Liver (tissue), 9 donors: ENCODE measurements around the gene ASPDH. TPM values are rescaled to one million over a fixed set of nuclear protein-coding genes. Genes with fewer than 3 reads are reported as not detected.

Source experiments
- DNase-seq: peaks from one replicate; pipeline ENCODE4 v3.0.0-alpha.2; 2017; ENCODE audit warnings: low spot score
- H3K27ac ChIP-seq, 2 donors: one replicate each; pipeline ENCODE4 v1.7.0; 2013; ENCODE audit warnings: inconsistent platforms in 2 of 2, low read length in 2 of 2, control low read depth in 1 of 2, low read depth in 1 of 2, mild to moderate bottlenecking in 1 of 2
- H3K27me3 ChIP-seq, 4 donors: one replicate each; pipeline versions ENCODE4 v1.6.1 to v1.7.0; 2013; ENCODE audit warnings: low read length in 3 of 4, inconsistent platforms in 1 of 4, mild to moderate bottlenecking in 1 of 4, moderate library complexity in 1 of 4; ENCODE audit not compliant: control insufficient read depth in 4 of 4, insufficient read depth in 4 of 4
- H3K36me3 ChIP-seq, 4 donors: one replicate each; pipeline versions ENCODE4 v1.6.1 to v1.7.0; 2013; ENCODE audit warnings: low read length in 3 of 4, mild to moderate bottlenecking in 3 of 4, low read depth in 1 of 4, moderate library complexity in 1 of 4; ENCODE audit not compliant: control insufficient read depth in 4 of 4, insufficient read depth in 3 of 4
- H3K4me1 ChIP-seq, 4 donors: one replicate each; pipeline versions ENCODE4 v1.6.1 to v1.7.0; 2013; ENCODE audit warnings: low read length in 3 of 4, mild to moderate bottlenecking in 3 of 4, moderate library complexity in 1 of 4; ENCODE audit not compliant: control insufficient read depth in 4 of 4, insufficient read depth in 4 of 4
- H3K4me3 ChIP-seq, 3 donors: one replicate each; pipeline versions ENCODE4 v1.6.1 to v1.7.0; 2013; ENCODE audit warnings: low read length in 3 of 3, control low read depth in 1 of 3, low read depth in 1 of 3, mild to moderate bottlenecking in 1 of 3
- H3K9ac ChIP-seq, 2 donors: one replicate each; pipeline ENCODE4 v1.7.0; 2013; ENCODE audit warnings: low read length in 2 of 2, mild to moderate bottlenecking in 2 of 2, moderate library complexity in 2 of 2, control low read depth in 1 of 2, low read depth in 1 of 2
- H3K9me3 ChIP-seq, 4 donors: one replicate each; pipeline versions ENCODE4 v1.6.1 to v1.7.0; 2013; ENCODE audit warnings: low read length in 3 of 4; ENCODE audit not compliant: control insufficient read depth in 4 of 4
- EGR1 ChIP-seq, 2 donors: IDR thresholded peaks; 2 replicates each; pipeline ENCODE4 v1.6.1; 2016 to 2018; ENCODE audit warnings: antibody characterized with exemption in 2 of 2, low read depth in 2 of 2
- FOXA1 ChIP-seq: IDR thresholded peaks from 2 replicates; pipeline ENCODE4 v1.6.1; 2016; ENCODE audit warnings: antibody characterized with exemption
- FOXA2 ChIP-seq: IDR thresholded peaks from 2 replicates; pipeline ENCODE4 v1.6.1; 2016; ENCODE audit warnings: antibody characterized with exemption
- GABPA ChIP-seq, 2 donors: IDR thresholded peaks in 1 of 2; conservative IDR thresholded peaks in 1 of 2; 2 replicates each; pipeline ENCODE4 v1.6.1; 2016; ENCODE audit warnings: antibody characterized with exemption in 2 of 2, mild to moderate bottlenecking in 1 of 2, moderate library complexity in 1 of 2
- HNF4G ChIP-seq: IDR thresholded peaks from 2 replicates; pipeline ENCODE4 v1.6.1; 2016; ENCODE audit warnings: antibody characterized with exemption
- JUND ChIP-seq, 2 donors: IDR thresholded peaks; 2 replicates each; pipeline ENCODE4 v1.6.1; 2016; ENCODE audit warnings: antibody characterized with exemption in 2 of 2
- NR2F2 ChIP-seq: IDR thresholded peaks from 2 replicates; pipeline ENCODE4 v1.6.1; 2016; ENCODE audit warnings: antibody characterized with exemption
- RAD21 ChIP-seq, 2 donors: IDR thresholded peaks; 2 replicates each; pipeline ENCODE4 v1.6.1; 2016; ENCODE audit warnings: antibody characterized with exemption in 2 of 2, mild to moderate bottlenecking in 2 of 2
- RXRA ChIP-seq, 2 donors: IDR thresholded peaks; 2 replicates each; pipeline ENCODE4 v1.6.1; 2017 to 2018; ENCODE audit warnings: antibody characterized with exemption in 2 of 2, mild to moderate bottlenecking in 1 of 2
- SP1 ChIP-seq: IDR thresholded peaks from 2 replicates; pipeline ENCODE4 v1.6.1; 2018; ENCODE audit warnings: antibody characterized with exemption, mild to moderate bottlenecking
- TAF1 ChIP-seq: conservative IDR thresholded peaks from 2 replicates; pipeline ENCODE4 v1.6.1; 2016; ENCODE audit warnings: antibody characterized with exemption, mild to moderate bottlenecking
- YY1 ChIP-seq: IDR thresholded peaks from 2 replicates; pipeline ENCODE4 v1.6.1; 2016; ENCODE audit warnings: antibody characterized with exemption, mild to moderate bottlenecking
- WGBS: extraction: QIAGEN DNeasy Blood & Tissue Kit; methylation state at CpG from one replicate; pipeline ENCODE4 v1.1.7; 2013; 5-methylcytosine and 5-hydroxymethylcytosine counted together
- polyA plus RNA-seq, 2 donors: library from polyadenylated mRNA; stranded (reverse) in 1 of 2; unstranded in 1 of 2; fragments of 200-250 nt in 1 of 2; fragments of >200 nt in 1 of 2; fragmentation: Nextera tagmentation in 1 of 2; extraction: Ambion mirVana in 1 of 2; gene quantifications; one replicate each; pipeline versions ENCODE4 v1.2.1 to v1.2.3, GENCODE V29; 2013 to 2015
- total RNA-seq, 2 donors: library from RNA; depleted of rRNA; stranded (reverse); fragments of >200 nt; gene quantifications; one replicate each; pipeline ENCODE4 v1.2.3, GENCODE V29; 2014
- TF ChIP-seq, protein P1 (sequence below): IDR thresholded peaks from 2 replicates; pipeline ENCODE4 v1.6.1; 2016; ENCODE audit warnings: antibody characterized with exemption
- TF ChIP-seq, protein P2 (sequence below): fragments of 150-350 bp; IDR thresholded peaks from 2 replicates; pipeline ENCODE4 v1.5.1; 2017; ENCODE audit warnings: improper control_type of control experiment, low read depth, low read length; ENCODE audit not compliant: missing input control
- donor health status: healthy.
- donor health status: healthy.
- donor health status: healthy.
- donor health status: healthy.
- donor health status: healthy.

The ASPDH gene
- total and polyA plus RNA-seq, 4 donors: 7.3 to 82.0 (median 37.1) TPM

DNA sequence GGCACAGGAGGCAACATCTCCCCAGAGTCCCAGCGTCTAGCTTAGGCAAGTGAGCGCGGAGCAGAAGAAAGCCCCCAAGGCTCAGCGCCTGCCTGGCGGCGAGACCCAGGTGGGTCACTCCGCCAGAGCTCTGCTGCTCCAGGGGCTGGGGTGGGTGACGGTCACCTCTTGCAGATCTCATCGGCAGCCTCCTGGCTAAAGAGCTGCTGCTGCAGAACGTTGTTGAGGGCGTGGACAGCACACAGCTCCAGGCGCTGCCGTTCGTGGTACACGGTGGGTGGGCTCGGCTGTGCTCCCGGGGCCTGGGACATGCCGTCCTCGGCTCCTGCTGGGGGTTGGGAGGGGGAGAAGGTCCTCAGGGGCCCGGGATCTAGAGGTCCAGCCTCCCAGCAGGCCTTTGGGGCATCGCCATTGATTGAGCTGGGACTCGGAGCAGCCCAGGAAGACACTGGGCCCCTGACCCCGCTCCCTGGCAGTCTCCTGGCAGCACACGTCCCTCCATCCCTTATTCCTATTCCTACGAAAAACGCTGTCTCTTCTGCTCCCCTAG, 3.5 kb downstream of the ASPDH start:
- Histone ChIP-seq H3K9me3 (no peaks in the 10 kb centered on the region), H3K36me3 (no peaks in the 10 kb centered on the region), H3K27ac (no peak overlapping the region), H3K9ac (peak overlapping the region in 1 of 2 donors; percentile 15), H3K27me3 (no peaks in the 10 kb centered on the region), H3K4me3 (peak overlapping the region; percentile 54 to 73 (median 71)), H3K4me1 (peaks cover 10 to 26% (median 18%) of the 10 kb centered on the region in 4 donors)
- DNase-seq: no peak
- 59% methylated on average over 26 of the region's 26 CpGs for WGBS
- TF ChIP-seq FOXA2: no peak
- TF ChIP-seq RXRA (IDR thresholded peaks at IDR 0.05): no peak
- TF ChIP-seq, protein P1, sequence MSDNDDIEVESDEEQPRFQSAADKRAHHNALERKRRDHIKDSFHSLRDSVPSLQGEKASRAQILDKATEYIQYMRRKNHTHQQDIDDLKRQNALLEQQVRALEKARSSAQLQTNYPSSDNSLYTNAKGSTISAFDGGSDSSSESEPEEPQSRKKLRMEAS: no peak
- TF ChIP-seq, protein P2, sequence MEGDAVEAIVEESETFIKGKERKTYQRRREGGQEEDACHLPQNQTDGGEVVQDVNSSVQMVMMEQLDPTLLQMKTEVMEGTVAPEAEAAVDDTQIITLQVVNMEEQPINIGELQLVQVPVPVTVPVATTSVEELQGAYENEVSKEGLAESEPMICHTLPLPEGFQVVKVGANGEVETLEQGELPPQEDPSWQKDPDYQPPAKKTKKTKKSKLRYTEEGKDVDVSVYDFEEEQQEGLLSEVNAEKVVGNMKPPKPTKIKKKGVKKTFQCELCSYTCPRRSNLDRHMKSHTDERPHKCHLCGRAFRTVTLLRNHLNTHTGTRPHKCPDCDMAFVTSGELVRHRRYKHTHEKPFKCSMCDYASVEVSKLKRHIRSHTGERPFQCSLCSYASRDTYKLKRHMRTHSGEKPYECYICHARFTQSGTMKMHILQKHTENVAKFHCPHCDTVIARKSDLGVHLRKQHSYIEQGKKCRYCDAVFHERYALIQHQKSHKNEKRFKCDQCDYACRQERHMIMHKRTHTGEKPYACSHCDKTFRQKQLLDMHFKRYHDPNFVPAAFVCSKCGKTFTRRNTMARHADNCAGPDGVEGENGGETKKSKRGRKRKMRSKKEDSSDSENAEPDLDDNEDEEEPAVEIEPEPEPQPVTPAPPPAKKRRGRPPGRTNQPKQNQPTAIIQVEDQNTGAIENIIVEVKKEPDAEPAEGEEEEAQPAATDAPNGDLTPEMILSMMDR: no peak
- no peak for TF ChIP-seq TAF1
- no peak for TF ChIP-seq FOXA1
- TF ChIP-seq SP1: no peak
- TF ChIP-seq GABPA (IDR thresholded peaks at IDR 0.05 in 1 of 2, conservative IDR thresholded peaks at IDR 0.05 in 1 of 2): no peak

DNA sequence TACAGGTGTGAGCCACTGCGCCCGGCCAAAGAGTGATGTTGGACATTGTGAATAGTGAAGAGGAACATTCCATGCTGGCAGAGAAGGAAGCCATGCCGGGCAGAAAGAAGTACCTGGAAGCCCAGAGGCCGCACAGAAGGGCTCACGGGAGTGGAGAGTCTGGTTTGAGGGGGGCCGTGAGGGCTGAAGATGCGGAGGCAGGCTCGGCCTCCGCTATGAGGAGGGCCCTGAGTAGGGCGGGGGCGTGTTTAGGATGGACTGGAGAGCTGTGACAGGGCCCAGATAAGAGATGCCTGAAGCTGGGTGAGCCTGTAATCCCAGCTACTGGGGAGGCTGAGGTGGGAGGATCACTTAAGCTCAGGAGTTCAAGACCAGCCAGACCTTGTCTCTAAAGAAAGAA, 4.3 kb downstream of the ASPDH start:
- Histone ChIP-seq H3K9ac (no peak overlapping the region), H3K9me3 (no peaks in the 10 kb centered on the region), H3K4me3 (no peak overlapping the region), H3K4me1 (peaks cover 10 to 26% (median 18%) of the 10 kb centered on the region in 4 donors), H3K36me3 (no peaks in the 10 kb centered on the region), H3K27me3 (no peaks in the 10 kb centered on the region), H3K27ac (no peak overlapping the region)
- TF ChIP-seq JUND (IDR thresholded peaks at IDR 0.05) (no peak), HNF4G (no peak), GABPA (IDR thresholded peaks at IDR 0.05 in 1 of 2, conservative IDR thresholded peaks at IDR 0.05 in 1 of 2) (no peak), FOXA1 (no peak), RXRA (IDR thresholded peaks at IDR 0.05) (no peak), RAD21 (IDR thresholded peaks at IDR 0.05) (no peak)
- TF ChIP-seq, protein P1: no peak
- 89% methylated on average over 11 of the region's 11 CpGs for WGBS
- DNase-seq: no peak

DNA sequence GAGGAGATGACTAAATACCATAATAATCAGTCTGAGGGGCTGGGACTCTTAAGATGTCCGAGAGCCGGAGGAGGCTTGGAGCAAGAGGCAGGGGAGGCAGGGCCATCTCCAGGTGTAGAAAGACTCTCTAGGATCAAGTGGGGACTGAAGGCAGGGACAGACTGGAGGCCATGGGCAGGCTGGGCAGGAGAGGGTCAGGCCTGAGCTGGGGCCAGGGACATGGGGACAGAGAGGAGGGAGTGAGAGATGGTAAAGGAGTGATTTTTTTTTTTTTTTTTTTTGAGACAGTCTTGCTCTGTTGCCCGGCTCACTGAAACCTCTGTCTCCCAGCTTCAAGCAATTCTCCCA, 4.9 kb downstream of the ASPDH start:
- no peaks in the 10 kb centered on the region for H3K36me3 ChIP-seq
- H3K27ac ChIP-seq: no peak overlapping the region
- DNase-seq: no peak
- no peaks in the 10 kb centered on the region for H3K27me3 ChIP-seq
- H3K9ac ChIP-seq: no peak overlapping the region
- 97% methylated on average over 3 of the region's 3 CpGs for WGBS
- peaks cover 8 to 26% (median 16%) of the 10 kb centered on the region in 4 donors for H3K4me1 ChIP-seq
- TF ChIP-seq FOXA1 (no peak), NR2F2 (no peak), YY1 (no peak), EGR1 (IDR thresholded peaks at IDR 0.05; ENCODE audit: low read depth in 2 of 2) (no peak)
- TF ChIP-seq, protein P1: no peak
- TF ChIP-seq, protein P2: no peak
- no peak overlapping the region for H3K4me3 ChIP-seq
- no peaks in the 10 kb centered on the region for H3K9me3 ChIP-seq
